ENCODE results near the gene MED12L.

MED12L gene

GRCh38 chr3:151082880-151083838, 2.3 kb upstream of the MED12L start:
- Histone ChIP-seq H3K36me3 (ENCODE audit: low read depth) (no peaks in the 10 kb centered on the region), H3K27me3 (ENCODE audit: insufficient read depth, poor library complexity, severe bottlenecking) (peaks cover 10% of the 10 kb centered on the region), H3K9me3 (ENCODE audit: severe bottlenecking) (no peaks in the 10 kb centered on the region), H3K27ac (ENCODE audit: poor library complexity, severe bottlenecking) (no peak overlapping the region), H3K4me3 (ENCODE audit: severe bottlenecking) (no peak overlapping the region), H3K4me1 (ENCODE audit: insufficient read depth, poor library complexity, severe bottlenecking) (no peaks in the 10 kb centered on the region)
- TF ChIP-seq, protein P1, sequence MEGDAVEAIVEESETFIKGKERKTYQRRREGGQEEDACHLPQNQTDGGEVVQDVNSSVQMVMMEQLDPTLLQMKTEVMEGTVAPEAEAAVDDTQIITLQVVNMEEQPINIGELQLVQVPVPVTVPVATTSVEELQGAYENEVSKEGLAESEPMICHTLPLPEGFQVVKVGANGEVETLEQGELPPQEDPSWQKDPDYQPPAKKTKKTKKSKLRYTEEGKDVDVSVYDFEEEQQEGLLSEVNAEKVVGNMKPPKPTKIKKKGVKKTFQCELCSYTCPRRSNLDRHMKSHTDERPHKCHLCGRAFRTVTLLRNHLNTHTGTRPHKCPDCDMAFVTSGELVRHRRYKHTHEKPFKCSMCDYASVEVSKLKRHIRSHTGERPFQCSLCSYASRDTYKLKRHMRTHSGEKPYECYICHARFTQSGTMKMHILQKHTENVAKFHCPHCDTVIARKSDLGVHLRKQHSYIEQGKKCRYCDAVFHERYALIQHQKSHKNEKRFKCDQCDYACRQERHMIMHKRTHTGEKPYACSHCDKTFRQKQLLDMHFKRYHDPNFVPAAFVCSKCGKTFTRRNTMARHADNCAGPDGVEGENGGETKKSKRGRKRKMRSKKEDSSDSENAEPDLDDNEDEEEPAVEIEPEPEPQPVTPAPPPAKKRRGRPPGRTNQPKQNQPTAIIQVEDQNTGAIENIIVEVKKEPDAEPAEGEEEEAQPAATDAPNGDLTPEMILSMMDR (IDR thresholded peaks at IDR 0.05; ENCODE audit: poor library complexity, severe bottlenecking) = no peak
- ATAC-seq (ENCODE audit: low read depth) = no peak
- DNase-seq (ENCODE audit: low spot score) = no peak

GRCh38 chr3:151084893-151085226, 604 bp upstream of the MED12L start:
- TF ChIP-seq, protein P1 (IDR thresholded peaks at IDR 0.05; ENCODE audit: poor library complexity, severe bottlenecking) = no peak
- Histone ChIP-seq H3K4me1 (ENCODE audit: insufficient read depth, poor library complexity, severe bottlenecking) (no peaks in the 10 kb centered on the region), H3K36me3 (ENCODE audit: low read depth) (no peaks in the 10 kb centered on the region), H3K4me3 (ENCODE audit: severe bottlenecking) (peak overlapping the region; percentile 49), H3K9me3 (ENCODE audit: severe bottlenecking) (no peaks in the 10 kb centered on the region), H3K27me3 (ENCODE audit: insufficient read depth, poor library complexity, severe bottlenecking) (peaks cover 7% of the 10 kb centered on the region), H3K27ac (ENCODE audit: poor library complexity, severe bottlenecking) (no peak overlapping the region)
- DNase-seq (ENCODE audit: low spot score) = no peak
- ATAC-seq (ENCODE audit: low read depth) = no peak

GRCh38 chr3:151085889-151086483, 522 bp downstream of the MED12L start:
- no peaks in the 10 kb centered on the region for H3K4me1 ChIP-seq (ENCODE audit: insufficient read depth, poor library complexity, severe bottlenecking)
- H3K27ac ChIP-seq (ENCODE audit: poor library complexity, severe bottlenecking) = no peak overlapping the region
- DNase-seq (ENCODE audit: low spot score) (no peak), ATAC-seq (ENCODE audit: low read depth) (peak; percentile 18; the same call in 1 of the 3 replicates)
- TF ChIP-seq, protein P1 (IDR thresholded peaks at IDR 0.05; ENCODE audit: poor library complexity, severe bottlenecking) = no peak
- H3K27me3 ChIP-seq (ENCODE audit: insufficient read depth, poor library complexity, severe bottlenecking) = peaks cover 7% of the 10 kb centered on the region
- H3K4me3 ChIP-seq (ENCODE audit: severe bottlenecking) = peak overlapping the region; percentile 49
- no peaks in the 10 kb centered on the region for H3K9me3 ChIP-seq (ENCODE audit: severe bottlenecking)
- H3K36me3 ChIP-seq (ENCODE audit: low read depth) = no peaks in the 10 kb centered on the region

GRCh38 chr3:151086484-151087456, 1.3 kb downstream of the MED12L start:
- H3K4me3 ChIP-seq (ENCODE audit: severe bottlenecking) = peak overlapping the region; percentile 49
- DNase-seq (ENCODE audit: low spot score) (peak; percentile 77), ATAC-seq (ENCODE audit: low read depth) (peak; percentile 90)
- H3K27ac ChIP-seq (ENCODE audit: poor library complexity, severe bottlenecking) = no peak overlapping the region
- no peaks in the 10 kb centered on the region for H3K4me1 ChIP-seq (ENCODE audit: insufficient read depth, poor library complexity, severe bottlenecking)
- peaks cover 7% of the 10 kb centered on the region for H3K27me3 ChIP-seq (ENCODE audit: insufficient read depth, poor library complexity, severe bottlenecking)
- H3K9me3 ChIP-seq (ENCODE audit: severe bottlenecking) = no peaks in the 10 kb centered on the region
- TF ChIP-seq, protein P1 (IDR thresholded peaks at IDR 0.05; ENCODE audit: poor library complexity, severe bottlenecking) = peak; percentile 45
- H3K36me3 ChIP-seq (ENCODE audit: low read depth) = no peaks in the 10 kb centered on the region
